H1 (cell line): Measurements from ENCODE around the gene CCDC78. TPM values are rescaled to one million over a fixed set of nuclear protein-coding genes. Genes with fewer than 3 reads are reported as not detected.

ENCODE experiments used
- CTCF ChIA-PET: fragments of 300-600 bp; sonication (Branson Sonifier 250); formaldehyde crosslinking; loops from one replicate; lab custom pipeline; 2021; ENCODE audit not compliant: partially characterized antibody; lab: Charles Lee
- POLR2A ChIA-PET: fragments of 300-600 bp; sonication (Branson Sonifier 250); formaldehyde crosslinking; loops from one replicate; lab custom pipeline; 2021; ENCODE audit warnings: inconsistent platforms; ENCODE audit not compliant: partially characterized antibody; lab: Charles Lee
- DNase-seq, 2 experiments: peaks; one replicate each; pipeline versions ENCODE4 v3.0.0 to v3.0.0-alpha.2; 2010 to 2022; ENCODE audit warnings: low spot score in 2 of 2, low read depth in 1 of 2, mixed read lengths in 1 of 2
- FAIRE-seq: peaks from 2 replicates; lab custom pipeline; 2011; peaks lifted over from hg19 to GRCh38; lab: Jason Lieb, UNC
- H2AFZ ChIP-seq: 2 replicates; pipeline ENCODE4 v1.8.1; 2012; ENCODE audit warnings: low read length, inconsistent platforms
- H2AK5ac ChIP-seq: 2 replicates; pipeline ENCODE4 v1.6.1; 2013; ENCODE audit warnings: low read depth, low read length
- H2BK120ac ChIP-seq: replicated peaks from 2 replicates; pipeline ENCODE3; 2013; ENCODE audit warnings: low read depth, low read length, inconsistent platforms
- H2BK12ac ChIP-seq: 2 replicates; pipeline ENCODE4 v1.6.1; 2013; ENCODE audit warnings: low read depth, low read length
- H2BK15ac ChIP-seq: 2 replicates; pipeline ENCODE4 v1.6.1; 2013; ENCODE audit warnings: low read length
- H2BK20ac ChIP-seq: 2 replicates; pipeline ENCODE4 v1.6.1; 2013; ENCODE audit warnings: low read length
- H2BK5ac ChIP-seq: 2 replicates; pipeline ENCODE4 v1.6.1; 2013; ENCODE audit warnings: low read depth, low read length
- H3K14ac ChIP-seq: 2 replicates; pipeline ENCODE4 v1.6.1; 2013; ENCODE audit warnings: inconsistent platforms; ENCODE audit not compliant: insufficient read length
- H3K18ac ChIP-seq: 2 replicates; pipeline ENCODE4 v1.6.1; 2013; ENCODE audit warnings: low read length; ENCODE audit errors: extremely low read depth
- H3K23ac ChIP-seq: 2 replicates; pipeline ENCODE4 v1.6.1; 2013; ENCODE audit warnings: inconsistent platforms; ENCODE audit not compliant: insufficient read length
- H3K23me2 ChIP-seq: 2 replicates; pipeline ENCODE4 v1.6.1; 2013; ENCODE audit warnings: low read depth, low read length
- H3K27ac ChIP-seq: 2 replicates; pipeline ENCODE4 v1.6.1; 2011; ENCODE audit warnings: low read depth, low read length, inconsistent platforms
- H3K27me3 ChIP-seq, 4 experiments: replicated peaks in 1 of 4; 1 replicate in 1 of 4; 2 replicates in 3 of 4; pipeline versions ENCODE4 v1.6.1 to v1.8.1; 2011 to 2013; ENCODE audit warnings: low read length in 3 of 4, mild to moderate bottlenecking in 3 of 4, inconsistent platforms in 2 of 4, mixed read lengths in 2 of 4, moderate library complexity in 1 of 4; ENCODE audit not compliant: control insufficient read depth in 3 of 4, insufficient read depth in 3 of 4; ENCODE audit errors: extremely low read depth in 1 of 4
- H3K36me3 ChIP-seq, 4 experiments: 2 replicates each; pipeline versions ENCODE4 v1.6.1 to v1.8.1; 2011 to 2013; ENCODE audit warnings: mild to moderate bottlenecking in 4 of 4, low read length in 3 of 4, moderate library complexity in 2 of 4, control low read depth in 1 of 4, inconsistent platforms in 1 of 4; ENCODE audit not compliant: insufficient read depth in 4 of 4, control insufficient read depth in 2 of 4
- H3K4ac ChIP-seq: replicated peaks from 2 replicates; pipeline ENCODE3; 2013; ENCODE audit warnings: low read length, low read depth, mixed read lengths, inconsistent platforms; ENCODE audit not compliant: insufficient read length
- H3K4me1 ChIP-seq, 4 experiments: replicated peaks in 1 of 4; 1 replicate in 1 of 4; 2 replicates in 3 of 4; pipeline versions ENCODE4 v1.6.1 to v1.8.1; 2011 to 2013; ENCODE audit warnings: low read length in 3 of 4, inconsistent platforms in 2 of 4, mixed read lengths in 1 of 4; ENCODE audit not compliant: insufficient read depth in 4 of 4, control insufficient read depth in 3 of 4
- H3K4me2 ChIP-seq, 2 experiments: 2 replicates each; pipeline versions ENCODE4 v1.6.1 to v1.8.1; 2011 to 2013; ENCODE audit warnings: low read depth in 2 of 2, low read length in 2 of 2, control low read depth in 1 of 2, inconsistent platforms in 1 of 2, mild to moderate bottlenecking in 1 of 2; ENCODE audit not compliant: insufficient read depth in 1 of 2
- H3K4me3 ChIP-seq, 4 experiments: fragments of 200-600, 300-600 bp in 1 of 4; sonication (generic), shearing (Covaris generic), sonication (Bioruptor Twin) in 1 of 4; 2 replicates each; pipeline versions ENCODE4 v1.5.1 to v1.8.1; 2011 to 2016; ENCODE audit warnings: low read length in 4 of 4, low read depth in 3 of 4, control low read depth in 2 of 4, inconsistent platforms in 2 of 4, mild to moderate bottlenecking in 2 of 4, mixed read lengths in 1 of 4, moderate library complexity in 1 of 4; ENCODE audit not compliant: insufficient read depth in 2 of 4; ENCODE audit errors: extremely low read depth in 1 of 4
- H3K56ac ChIP-seq: replicated peaks from 2 replicates; pipeline ENCODE3; 2013; ENCODE audit warnings: low read depth, mild to moderate bottlenecking, mixed read lengths, low read length, inconsistent platforms; ENCODE audit not compliant: insufficient read length
- H3K79me1 ChIP-seq: 2 replicates; pipeline ENCODE4 v1.6.1; 2013; ENCODE audit warnings: low read depth, low read length, control low read depth
- H3K79me2 ChIP-seq, 2 experiments: 2 replicates each; pipeline versions ENCODE4 v1.6.1 to v1.8.1; 2012 to 2013; ENCODE audit warnings: low read length in 2 of 2, mild to moderate bottlenecking in 2 of 2, inconsistent platforms in 1 of 2; ENCODE audit not compliant: insufficient read depth in 2 of 2, control insufficient read depth in 1 of 2
- H3K9ac ChIP-seq, 4 experiments: replicated peaks in 1 of 4; 1 replicate in 1 of 4; 2 replicates in 3 of 4; pipeline versions ENCODE4 v1.6.1 to v1.8.1; 2011 to 2013; ENCODE audit warnings: low read depth in 3 of 4, low read length in 3 of 4, control low read depth in 2 of 4, mild to moderate bottlenecking in 2 of 4, moderate library complexity in 2 of 4, inconsistent platforms in 1 of 4; ENCODE audit errors: extremely low read depth in 1 of 4
- H3K9me3 ChIP-seq, 2 experiments: 2 replicates each; pipeline versions ENCODE4 v1.6.1 to v1.8.1; 2012 to 2013; ENCODE audit warnings: mild to moderate bottlenecking in 2 of 2, moderate library complexity in 2 of 2, control low read depth in 1 of 2, inconsistent platforms in 1 of 2, low read depth in 1 of 2, low read length in 1 of 2, mixed read lengths in 1 of 2; ENCODE audit not compliant: insufficient read depth in 2 of 2
- H4K20me1 ChIP-seq, 2 experiments: replicated peaks in 1 of 2; 2 replicates each; pipeline versions ENCODE3 to v1.8.1; 2011 to 2013; ENCODE audit warnings: inconsistent platforms in 2 of 2, low read length in 2 of 2, mild to moderate bottlenecking in 1 of 2; ENCODE audit not compliant: insufficient read depth in 2 of 2, control insufficient read depth in 1 of 2
- H4K5ac ChIP-seq: 2 replicates; pipeline ENCODE4 v1.6.1; 2013; ENCODE audit warnings: low read length, low read depth, mixed read lengths, inconsistent platforms; ENCODE audit not compliant: insufficient read length
- H4K8ac ChIP-seq: 2 replicates; pipeline ENCODE4 v1.8.0; 2013; ENCODE audit warnings: mild to moderate bottlenecking, moderate library complexity, low read length, inconsistent platforms; ENCODE audit not compliant: insufficient read depth; ENCODE audit errors: extremely low read depth
- H4K91ac ChIP-seq: replicated peaks from 2 replicates; pipeline ENCODE3; 2013; ENCODE audit warnings: low read length, mixed read lengths, inconsistent platforms; ENCODE audit not compliant: insufficient read length
- CBX8 ChIP-seq: fragments of 300-800, 300-1000 bp; sonication (generic); IDR thresholded peaks from 2 replicates; pipeline ENCODE4 v1.7.1; 2016; ENCODE audit warnings: low read depth, low read length, borderline replicate concordance
- CTCF ChIP-seq, 3 experiments: IDR thresholded peaks; 1 replicate in 2 of 3; 2 replicates in 1 of 3; pipeline versions ENCODE4 v1.5.1 to v1.6.1; 2011; ENCODE audit warnings: low read length in 3 of 3, mild to moderate bottlenecking in 3 of 3, inconsistent platforms in 2 of 3, low read depth in 1 of 3, moderate library complexity in 1 of 3; ENCODE audit not compliant: insufficient read depth in 1 of 3; ENCODE audit errors: control extremely low read depth in 1 of 3
- EZH2 ChIP-seq: fragments of 200-600 bp; sonication (generic); IDR thresholded peaks from 2 replicates; pipeline ENCODE4 v1.7.1; 2012; ENCODE audit warnings: low read depth, mild to moderate bottlenecking, moderate library complexity, low read length, inconsistent platforms; ENCODE audit not compliant: severe bottlenecking
- GABPA ChIP-seq: IDR thresholded peaks from 2 replicates; pipeline ENCODE4 v1.6.1; 2011; ENCODE audit warnings: mild to moderate bottlenecking, low read length, moderate library complexity, borderline replicate concordance; ENCODE audit not compliant: insufficient read depth
- RXRA ChIP-seq: IDR thresholded peaks from 2 replicates; pipeline ENCODE4 v1.6.1; 2011; ENCODE audit warnings: low read depth, mild to moderate bottlenecking, low read length, moderate library complexity; ENCODE audit not compliant: insufficient read depth
- SIRT6 ChIP-seq: IDR thresholded peaks from one replicate; pipeline ENCODE4 v1.7.1; 2012; ENCODE audit warnings: low read length, inconsistent platforms
- SP2 ChIP-seq: IDR thresholded peaks from 2 replicates; pipeline ENCODE4 v1.6.1; 2012; ENCODE audit warnings: mild to moderate bottlenecking, low read length, inconsistent platforms
- WGBS, 2 experiments: shearing (Covaris generic) in 1 of 2; methylation state at CpG; one replicate each; pipeline versions ENCODE4 v1.1.6 to v1.1.7; 2013 to 2015; ENCODE audit warnings: low lambda C conversion rate in 2 of 2, mixed read lengths in 2 of 2, inconsistent platforms in 1 of 2, low coverage in 1 of 2, missing lambda C conversion rate in 1 of 2; ENCODE audit not compliant: insufficient replicate concordance in 2 of 2, insufficient coverage in 1 of 2, insufficient read length in 1 of 2; ENCODE audit errors: extremely low coverage in 1 of 2, missing lambda C conversion rate in 1 of 2; 5-methylcytosine and 5-hydroxymethylcytosine counted together
- polyA plus RNA-seq, 7 experiments: library from polyadenylated mRNA; depleted of rRNA in 3 of 7; stranded (reverse) in 5 of 7; unstranded in 2 of 7; fragments of >200 nt in 5 of 7; fragments of 200-250 nt in 2 of 7; gene quantifications; 1 replicate in 5 of 7; 2 replicates in 1 of 7; 4 replicates in 1 of 7; pipeline versions ENCODE4 v1.2.1 to v1.2.3, GENCODE V29; 2011 to 2013; ENCODE audit warnings: missing spikeins in 2 of 7, mixed read lengths in 2 of 7
- total RNA-seq: library from RNA; stranded (reverse); fragmentation: NEBNext Ultra II Directional; extraction: Animal tissue kit (Norgen Biotek cat#: 25700); gene quantifications from 2 replicates; pipeline ENCODE4 v1.2.1, GENCODE V29; 2021

CCDC78 gene
- total and polyA plus RNA-seq, 2 of the 8 experiments (the other 6 are each of a cell fraction or from before 2014, with no cell fraction given) = 7.1 to 8.5 TPM

- H3K4me2 ChIP-seq = no peak overlapping the region
- DNase-seq = no peak
- no peak overlapping the region for H2BK12ac ChIP-seq
- no peak for FAIRE-seq
- ChIA-PET POLR2A (interaction anchor here (1.0 to 23.0 kb wide), 4 partner anchors 19 to 53 kb away, joined by 3 to 353 read pairs (median 4); partner anchors contain the start of genes ANTKMT, CCDC78, HAGHL and METRN), CTCF (interaction anchor here (0.6 to 35.8 kb wide), 7 partner anchors 9 to 49 kb away, joined by 4 to 977 read pairs (median 14); partner anchors contain the start of genes ANTKMT, CCDC78, CHTF18 and FBXL16)
- no peak overlapping the region for H3K4ac ChIP-seq
- no peak overlapping the region for H4K8ac ChIP-seq
- H3K9ac ChIP-seq = no peak overlapping the region
- H4K5ac ChIP-seq = no peak overlapping the region
- H3K79me2 ChIP-seq = no peaks in the 10 kb centered on the region
- H3K9me3 ChIP-seq = no peaks in the 10 kb centered on the region
- H4K20me1 ChIP-seq = peaks cover 2 to 8% of the 10 kb centered on the region in 2 experiments
- H3K56ac ChIP-seq = no peak overlapping the region
- H3K23me2 ChIP-seq = peaks cover 7% of the 10 kb centered on the region; the same call in 1 of the 2 replicates
- no peak overlapping the region for H3K23ac ChIP-seq
- no peak overlapping the region for H2BK120ac ChIP-seq
- H3K4me1 ChIP-seq = peaks cover 0 to 9% (median 3%) of the 10 kb centered on the region in 4 experiments; a peak in 5 of 7 replicates
- H3K4me3 ChIP-seq = no peak overlapping the region
- no peak overlapping the region for H2BK5ac ChIP-seq
- no peak overlapping the region for H2AK5ac ChIP-seq
- H2AFZ ChIP-seq = no peak overlapping the region
- H2BK20ac ChIP-seq = no peak overlapping the region
- H2BK15ac ChIP-seq = no peak overlapping the region
- 95% methylated on average over 13 of the region's 13 CpGs; no CpG with 5 or more reads in 1 of the 2 experiments for whole genome bisulfite sequencing, 2 experiments
- no peak overlapping the region for H3K18ac ChIP-seq
- TF ChIP-seq EZH2 (no peak), SIRT6 (no peak), SP2 (no peak), CBX8 (no peak), GABPA (no peak), CTCF (IDR thresholded peaks at IDR 0.05; ENCODE audit: control extremely low read depth in 1 of 3, insufficient read depth in 1 of 3, low read depth in 1 of 3, low read length in 3 of 3) (no peak), RXRA (no peak)
- H3K27me3 ChIP-seq = no peaks in the 10 kb centered on the region
- no peaks in the 10 kb centered on the region for H3K79me1 ChIP-seq
- H3K36me3 ChIP-seq = peaks cover 0 to 3% (median 2%) of the 10 kb centered on the region in 4 experiments; a peak in 2 of 8 replicates
- no peak overlapping the region for H3K27ac ChIP-seq
- no peak overlapping the region for H3K14ac ChIP-seq
- H4K91ac ChIP-seq = no peak overlapping the region
Measured at GRCh38 chr16:735982-736453, 9.8 kb upstream of the CCDC78 start.
